GM12878 (cell line): ENCODE measurements around the gene KCNJ14.

Experiments
- CBFB ChIP-seq: IDR thresholded peaks from 2 replicates; pipeline ENCODE4 v1.6.1; 2016; ENCODE audit warnings: antibody characterized with exemption, low read depth
- CTCF ChIP-seq, 3 experiments: IDR thresholded peaks in 2 of 3; conservative IDR thresholded peaks in 1 of 3; 2 replicates each; pipeline ENCODE4 v1.5.1; 2011; ENCODE audit warnings: low read depth in 3 of 3, low read length in 3 of 3, mild to moderate bottlenecking in 3 of 3, control low read depth in 2 of 3, moderate library complexity in 2 of 3, inconsistent platforms in 1 of 3, mixed read lengths in 1 of 3; ENCODE audit not compliant: control insufficient read depth in 2 of 3, insufficient read depth in 1 of 3; ENCODE audit errors: extremely low read depth in 1 of 3
- E4F1 ChIP-seq: fragments of 450-650 bp; IDR thresholded peaks from 2 replicates; pipeline ENCODE4 v1.6.1; 2018; ENCODE audit warnings: borderline replicate concordance, mild to moderate bottlenecking; ENCODE audit not compliant: partially characterized antibody
- HCFC1 ChIP-seq: fragments of 150-350 bp; IDR thresholded peaks from 2 replicates; pipeline ENCODE4 v1.6.1; 2014; ENCODE audit warnings: low read length
- HDGF ChIP-seq: fragments of 450-650 bp; IDR thresholded peaks from 2 replicates; pipeline ENCODE4 v1.6.1; 2016; ENCODE audit warnings: antibody characterized with exemption
- POLR2AphosphoS2 ChIP-seq: IDR thresholded peaks from 2 replicates; pipeline ENCODE4 v1.6.1; 2011; ENCODE audit warnings: low read depth, mild to moderate bottlenecking, low read length, improper control_type of control experiment, moderate library complexity
- REST ChIP-seq: IDR thresholded peaks from 2 replicates; pipeline ENCODE4 v1.6.1; 2012; ENCODE audit warnings: mild to moderate bottlenecking, low read depth, low read length
- YBX1 ChIP-seq: fragments of 450-650 bp; IDR thresholded peaks from 2 replicates; pipeline ENCODE4 v1.6.1; 2016; ENCODE audit warnings: antibody characterized with exemption
- ZNF24 ChIP-seq: fragments of 450-650 bp; IDR thresholded peaks from 2 replicates; pipeline ENCODE4 v1.6.1; 2017; ENCODE audit warnings: antibody characterized with exemption, mild to moderate bottlenecking

- no peak for TF ChIP-seq POLR2AphosphoS2
- TF ChIP-seq HCFC1, result no peak
- TF ChIP-seq CBFB, result no peak
- no peak for TF ChIP-seq ZNF24
- TF ChIP-seq E4F1, result no peak
- TF ChIP-seq HDGF, result no peak
- TF ChIP-seq REST, result no peak
- no peak for TF ChIP-seq CTCF (IDR thresholded peaks at IDR 0.05 in 2 of 3, conservative IDR thresholded peaks at IDR 0.05 in 1 of 3; ENCODE audit: control insufficient read depth in 2 of 3, extremely low read depth in 1 of 3, insufficient read depth in 1 of 3, low read depth in 3 of 3, low read length in 3 of 3)
- TF ChIP-seq YBX1, result no peak
Observed at GRCh38 chr19:48415395-48415794, 40.0 kb upstream of the KCNJ14 start.
